ENCODE measurements around the gene UQCC5.

Gene UQCC5

DNA sequence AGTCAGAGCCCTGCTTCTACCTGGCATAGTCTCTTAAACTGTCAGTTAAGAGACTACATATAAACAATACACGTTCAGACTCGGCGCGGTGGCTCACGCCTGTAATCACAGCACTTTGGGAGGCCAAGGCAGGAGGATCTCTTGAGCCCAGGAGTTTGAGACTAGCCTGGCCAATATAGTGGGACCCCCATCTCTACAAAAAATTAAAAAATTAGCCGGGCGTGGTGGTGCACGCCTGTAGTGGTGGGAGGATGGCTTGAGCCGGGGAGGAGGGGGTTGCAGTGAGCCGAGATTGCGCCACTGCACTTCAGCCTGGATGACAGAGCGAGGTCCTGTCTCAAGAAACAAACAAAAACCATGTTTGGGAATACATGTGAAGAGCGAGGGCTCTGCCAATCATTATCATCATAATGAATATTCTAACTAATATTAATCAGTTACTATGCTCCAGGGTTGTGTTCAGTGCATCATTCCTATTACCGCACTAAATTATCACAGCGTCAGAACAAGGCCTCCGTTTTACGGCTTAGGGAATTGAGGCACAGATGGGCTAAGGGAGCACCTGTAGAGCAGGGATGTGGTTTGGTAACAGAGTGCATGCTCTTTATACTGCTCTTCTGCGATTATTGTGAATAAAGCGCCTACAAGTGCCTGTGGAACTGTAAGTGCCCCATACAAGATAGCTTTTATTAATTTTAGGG is 844 bp upstream of the UQCC5 start:
- no peak for DNase-seq

DNA sequence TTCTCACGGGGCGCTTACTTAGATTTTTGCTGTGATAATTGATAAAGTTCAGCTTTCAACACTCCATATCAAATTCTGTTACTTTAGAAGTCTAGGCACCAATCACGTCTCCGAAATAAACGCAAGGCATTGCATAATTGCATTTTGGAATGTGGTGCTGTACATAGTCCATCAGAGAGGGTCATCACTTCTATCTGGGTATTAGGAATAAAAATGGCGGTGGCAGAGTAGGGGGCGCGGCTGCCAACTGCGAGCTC is 365 bp upstream of the UQCC5 start:
- DNase-seq: no peak

DNA sequence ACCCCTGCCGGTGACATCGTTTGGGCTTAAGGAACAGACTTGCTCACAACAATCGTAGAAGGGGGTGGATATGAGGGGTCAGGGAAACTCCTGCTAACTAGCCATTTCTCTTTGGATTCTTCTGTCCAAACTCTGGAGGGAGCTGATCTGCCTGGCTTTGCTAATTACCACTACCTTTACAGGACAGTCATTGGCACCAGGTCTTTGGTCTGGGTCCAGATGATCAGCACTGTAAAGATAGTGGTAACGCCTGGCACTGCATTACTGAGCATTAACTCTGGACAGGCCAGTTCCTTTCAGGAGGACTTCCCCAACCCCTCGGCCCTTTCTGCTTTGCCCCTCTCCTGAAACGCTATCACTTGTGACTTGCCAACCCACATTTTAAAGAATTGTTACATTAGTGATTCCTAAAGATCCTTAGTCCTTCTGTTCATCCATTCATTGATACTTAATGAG is 788 bp downstream of the UQCC5 start:
- DNase-seq: no peak

DNA sequence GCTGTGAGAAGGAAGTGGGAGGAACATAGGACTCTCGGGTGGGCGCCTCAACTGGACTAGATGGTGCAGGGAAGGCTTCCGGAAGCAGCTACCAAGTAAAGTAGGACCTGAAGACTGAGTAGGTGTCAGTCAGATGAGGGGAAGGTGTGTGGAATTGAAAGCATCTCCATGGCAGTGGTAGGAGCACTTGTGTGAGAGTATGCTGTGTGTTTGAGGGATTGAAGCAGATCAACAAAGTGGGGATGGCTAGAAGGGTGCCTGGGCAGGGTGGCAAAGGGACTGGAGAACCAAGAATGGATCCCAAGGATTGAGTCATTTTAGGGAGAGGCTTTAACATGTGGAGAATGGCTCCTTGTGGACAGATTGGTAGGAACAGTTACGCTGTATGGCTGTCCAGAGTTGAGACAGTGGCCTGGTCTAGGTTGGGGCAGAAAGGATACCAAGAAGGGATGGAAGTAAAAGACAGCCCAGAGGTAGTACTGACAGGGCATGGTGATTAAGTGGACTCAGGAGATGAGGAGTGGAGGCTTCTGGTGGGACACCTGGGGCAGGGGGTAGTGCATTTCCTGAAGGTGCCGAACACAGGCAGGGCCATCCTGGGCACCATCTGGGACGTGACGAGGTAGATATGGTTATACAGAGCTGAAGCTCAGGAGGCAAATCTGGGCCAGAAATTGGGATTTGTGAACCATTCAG is 1.5 kb downstream of the UQCC5 start:
- no peak for DNase-seq

DNA sequence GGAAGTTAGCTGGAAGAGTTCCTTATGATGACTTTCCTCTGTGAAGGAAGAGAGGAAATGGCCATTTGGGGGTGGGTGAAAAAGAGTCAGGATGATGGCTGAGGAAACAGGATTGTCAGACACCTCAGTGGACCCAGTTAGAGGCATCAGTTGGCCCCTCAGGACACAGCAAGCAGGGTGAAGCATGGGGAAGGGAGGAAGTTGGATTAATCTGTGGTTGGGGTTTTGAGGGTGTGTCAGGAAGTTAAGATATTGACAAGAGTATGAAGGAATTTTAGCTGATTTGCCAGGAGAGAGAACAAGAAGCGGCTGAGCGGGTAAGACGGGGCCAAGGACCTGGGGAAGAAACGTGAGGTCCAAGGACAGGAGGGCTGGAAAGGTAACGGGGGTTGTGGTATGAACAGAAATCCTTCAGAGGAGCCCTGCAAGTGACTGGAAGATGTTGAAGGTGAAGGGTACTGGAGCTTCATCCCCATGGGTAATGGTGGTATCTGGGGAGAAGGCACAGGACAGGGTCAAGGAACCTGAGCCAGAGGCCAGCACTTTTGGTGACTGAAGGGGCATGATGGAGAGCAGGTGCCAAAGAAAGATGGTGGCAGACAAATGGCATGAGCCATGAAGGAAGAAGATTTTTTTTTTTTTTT is 2.7 kb downstream of the UQCC5 start:
- DNase-seq: no peak

DNA sequence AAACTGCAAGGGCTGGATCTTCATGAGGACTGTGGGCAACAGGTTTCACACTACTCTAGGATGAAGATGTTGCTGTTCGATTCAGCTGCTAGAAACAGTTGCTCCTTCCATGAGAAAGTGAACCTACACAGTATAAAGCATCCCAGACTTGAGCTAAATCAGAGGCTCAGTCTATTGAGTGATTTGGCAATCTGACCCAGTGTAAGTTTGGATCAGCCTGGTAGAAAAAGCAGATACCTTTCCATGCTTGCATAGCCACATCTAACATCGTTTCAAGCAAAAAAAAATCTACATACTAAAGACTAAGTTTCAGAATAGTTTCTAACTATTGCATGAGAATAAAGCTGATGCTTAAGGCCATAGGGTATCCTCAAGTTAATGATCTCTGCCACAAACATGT is 4.6 kb downstream of the UQCC5 start:
- no peak for DNase-seq

DNA sequence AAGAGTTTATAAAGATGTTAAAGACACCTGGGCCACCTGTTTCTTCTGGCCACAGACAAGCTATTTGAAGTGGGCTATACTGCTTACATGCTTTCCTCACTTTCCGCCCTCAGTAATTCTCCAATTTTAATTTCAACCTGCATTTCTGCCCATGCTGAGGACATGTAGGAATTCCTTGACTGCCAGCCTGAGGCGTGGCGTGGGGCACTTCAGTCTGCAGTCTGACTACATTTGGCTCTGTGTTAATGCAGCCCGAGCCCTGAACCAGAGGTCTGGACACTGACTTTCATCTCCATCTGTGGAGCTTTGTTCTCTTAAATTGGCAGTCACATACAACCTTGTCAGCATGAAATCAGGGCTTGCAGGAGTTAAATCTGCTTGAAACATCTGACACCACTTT is 8.5 kb downstream of the UQCC5 start:
- no peak for DNase-seq

DNA sequence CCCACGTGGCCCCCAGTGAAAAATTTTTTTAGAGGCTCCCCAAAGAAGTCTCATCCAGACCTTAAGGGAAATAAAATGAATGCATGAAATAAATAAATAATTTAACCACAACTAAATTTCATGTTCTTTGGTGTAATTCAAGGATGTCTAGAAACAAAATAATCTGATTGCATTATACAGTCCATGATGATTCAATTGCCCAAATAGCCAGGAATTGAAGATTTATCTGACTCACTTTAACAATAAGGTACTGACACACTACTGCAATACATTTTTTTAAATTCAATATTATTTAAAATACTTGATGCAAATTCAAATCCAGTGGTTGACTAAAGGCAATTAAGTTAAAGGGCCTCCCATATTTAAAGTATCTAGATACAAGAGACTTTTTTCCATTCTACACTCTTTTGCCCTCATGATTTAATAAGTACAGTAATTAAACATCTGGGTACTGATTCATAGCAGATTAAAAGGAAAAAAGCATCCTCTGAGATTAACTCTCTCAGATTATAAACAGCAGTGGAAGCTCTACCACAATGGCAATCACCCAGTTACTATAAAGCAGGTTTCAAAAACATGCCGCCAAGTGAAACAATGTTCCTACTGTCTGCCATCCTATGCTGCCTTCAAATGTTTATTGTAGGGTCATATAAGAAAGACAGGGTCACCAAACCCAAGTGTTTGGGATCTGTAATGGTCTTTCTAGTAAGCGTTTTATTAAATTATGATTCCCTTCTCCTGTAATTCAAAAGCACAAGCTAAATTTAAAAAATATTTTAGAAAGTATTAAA is 9.9 kb downstream of the UQCC5 start:
- no peak for DNase-seq

DNA sequence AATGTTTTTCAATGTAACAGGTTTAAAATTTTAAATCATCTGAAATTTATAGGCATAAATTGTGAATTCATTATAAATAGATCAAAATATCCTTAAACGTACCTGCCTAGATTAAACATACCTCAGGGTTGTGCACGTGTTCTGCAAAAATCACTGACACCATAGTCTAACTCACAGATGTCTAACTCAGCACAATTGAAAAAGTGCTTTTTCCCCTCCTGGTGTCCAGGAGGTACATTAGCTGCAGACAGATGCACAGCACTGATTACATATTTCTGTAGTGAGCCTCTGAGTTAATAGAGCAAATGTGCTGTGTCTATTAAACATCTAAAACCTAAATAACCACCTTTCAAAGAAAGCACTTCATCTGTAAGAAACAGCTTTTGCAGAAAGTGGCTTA is 10.7 kb downstream of the UQCC5 start:
- no peak for DNase-seq

DNA sequence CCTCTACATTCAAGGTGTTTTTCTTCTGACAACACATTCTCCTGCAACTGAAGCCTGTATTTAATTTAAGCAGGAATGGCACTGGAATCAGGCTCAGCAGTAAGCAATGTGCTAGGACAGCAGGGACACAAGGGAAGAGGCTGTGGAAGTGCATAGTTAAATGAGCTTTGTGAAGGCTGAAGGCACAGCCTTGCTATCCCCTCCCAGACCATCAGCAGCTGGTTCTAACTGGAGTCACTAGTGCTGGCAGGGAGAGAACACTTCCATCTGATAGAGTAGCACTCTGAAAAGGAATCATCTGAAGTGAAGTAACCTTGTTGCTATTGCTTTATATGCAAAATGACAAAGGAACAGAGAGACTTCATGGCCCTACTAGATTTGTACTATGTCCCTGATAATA is 14.7 kb downstream of the UQCC5 start:
- DNase-seq: no peak

DNA sequence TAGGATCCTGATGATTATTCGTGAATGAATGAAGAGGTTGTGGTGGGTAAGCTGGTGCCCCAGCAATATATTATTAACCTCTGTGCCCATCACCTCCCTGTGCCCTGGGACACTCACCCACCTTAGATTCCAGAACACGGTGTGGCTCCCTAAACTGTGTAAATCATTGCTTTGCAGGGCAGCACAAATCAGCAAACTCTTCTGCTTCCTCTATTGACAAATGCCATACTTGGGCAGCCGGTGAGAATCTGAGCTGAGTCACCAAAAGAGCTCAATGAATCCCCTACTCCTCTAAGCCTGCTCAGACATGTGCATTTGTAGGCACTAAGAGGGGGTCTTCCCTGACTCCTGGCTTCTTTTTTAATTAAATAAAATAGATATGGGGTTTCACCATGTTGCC is 15.7 kb downstream of the UQCC5 start:
- no peak for DNase-seq

DNA sequence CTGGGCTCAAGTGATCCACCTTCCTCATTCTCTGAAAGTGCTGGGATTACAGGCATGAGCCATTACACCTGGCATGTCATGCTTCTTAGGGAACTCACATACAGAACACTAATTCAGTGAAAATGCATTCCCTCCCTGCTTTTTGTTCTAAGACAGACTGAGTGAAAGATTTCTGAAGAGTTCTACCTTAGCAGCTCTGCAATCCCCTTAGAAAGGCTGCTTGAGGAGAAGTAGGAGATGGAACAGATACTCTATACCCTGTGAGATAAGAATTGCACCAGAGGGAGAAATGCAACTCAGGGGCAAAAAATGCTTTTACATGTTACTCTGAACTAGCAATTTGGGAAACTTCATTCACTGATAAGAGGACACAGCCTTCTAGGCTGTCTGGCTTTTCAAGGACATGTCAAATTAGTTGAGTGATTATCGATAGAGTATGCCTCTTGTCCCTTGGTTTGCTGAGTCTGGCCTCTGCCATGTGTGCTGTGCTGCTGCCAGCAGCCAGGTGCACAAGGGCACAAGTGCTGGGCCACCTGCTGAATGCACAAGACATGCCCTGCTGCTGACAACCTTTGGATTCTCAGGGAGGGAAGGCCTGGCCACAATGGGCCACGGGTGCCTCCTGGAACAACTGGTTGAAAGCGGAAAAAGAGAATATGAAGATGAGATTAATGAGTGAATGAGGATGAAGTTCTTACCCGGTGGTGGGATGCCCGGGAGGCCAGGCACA is 17.8 kb downstream of the UQCC5 start:
- DNase-seq: no peak

DNA sequence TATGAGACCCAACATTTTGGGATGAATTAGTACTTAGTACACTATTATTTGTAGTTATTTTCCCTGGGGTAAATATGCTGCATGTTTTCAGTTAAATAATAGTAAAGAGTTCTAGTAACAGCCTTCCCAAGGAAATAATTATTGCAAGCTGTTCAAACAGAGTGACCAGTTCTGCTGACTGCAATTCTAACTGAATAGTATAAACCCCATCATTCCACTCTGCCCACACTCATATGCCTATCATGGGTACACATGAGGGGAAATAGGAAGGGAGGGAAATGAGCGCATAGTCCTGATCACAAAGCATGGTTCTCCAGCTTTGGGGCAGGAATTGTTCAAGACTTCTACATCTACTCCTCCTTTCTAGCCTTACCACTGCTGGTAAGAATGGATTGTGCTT is 18.7 kb downstream of the UQCC5 start:
- no peak for DNase-seq

DNA sequence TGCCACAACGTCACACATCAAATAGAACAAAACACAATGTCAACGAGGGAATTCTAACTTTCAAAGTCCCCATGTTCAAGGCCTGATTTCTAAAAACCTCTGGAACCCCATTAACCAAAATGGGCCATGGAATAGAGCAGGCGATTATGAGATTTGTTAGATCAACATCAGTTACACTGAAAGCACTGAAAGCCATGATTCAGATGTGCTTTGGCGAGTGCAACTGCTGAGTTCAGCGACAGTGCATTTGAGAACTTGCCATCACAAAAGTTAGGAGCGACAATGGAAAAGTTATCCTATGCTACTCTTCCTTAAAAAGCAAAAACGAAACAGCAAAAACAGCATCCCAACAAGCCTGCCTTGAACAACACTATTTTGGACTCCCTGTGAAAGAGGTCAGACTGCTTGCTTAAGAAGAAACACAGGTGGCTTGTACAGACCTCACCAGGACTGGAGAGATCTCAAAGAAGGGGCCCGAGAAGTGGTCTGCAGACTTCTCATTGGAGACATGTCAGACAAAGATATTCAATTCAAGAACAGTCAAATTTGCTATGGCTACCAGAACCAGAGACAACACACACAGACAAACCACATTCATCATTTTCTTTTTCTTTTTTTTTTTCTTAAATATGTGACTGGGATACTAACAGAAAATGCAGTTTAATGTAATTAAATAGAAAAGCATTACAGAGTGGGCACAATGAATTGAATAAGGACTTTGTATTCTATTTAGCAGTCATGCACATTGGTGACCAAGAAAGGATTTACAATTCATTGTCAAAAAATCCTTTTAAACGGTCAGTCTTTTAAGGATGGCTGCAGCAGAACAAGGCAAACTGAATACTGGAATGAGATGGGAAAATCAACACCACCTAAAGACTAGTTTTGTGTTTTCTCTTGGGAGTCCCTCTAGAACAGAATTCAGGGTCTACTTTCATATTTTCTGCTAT is 20.9 kb downstream of the UQCC5 start:
- DNase-seq: no peak

DNA sequence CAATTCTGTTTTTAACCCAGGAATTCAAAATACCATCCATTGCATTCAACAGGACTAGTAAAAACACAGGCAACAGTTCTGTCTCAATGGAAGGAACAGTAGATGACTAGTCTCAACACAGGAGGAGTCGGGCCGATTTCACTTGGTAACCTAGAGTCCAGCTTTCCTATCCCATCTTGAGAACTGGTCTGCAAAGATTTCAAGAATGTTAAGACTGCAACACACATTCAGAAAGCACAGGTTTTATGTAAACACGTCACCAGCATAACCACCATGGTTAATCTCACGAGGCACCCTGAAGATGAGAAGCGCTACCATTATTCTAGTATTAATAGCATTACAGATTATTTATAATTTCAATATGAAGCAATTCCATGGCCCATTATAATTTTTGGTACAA is 22.0 kb downstream of the UQCC5 start:
- DNase-seq: no peak

DNA sequence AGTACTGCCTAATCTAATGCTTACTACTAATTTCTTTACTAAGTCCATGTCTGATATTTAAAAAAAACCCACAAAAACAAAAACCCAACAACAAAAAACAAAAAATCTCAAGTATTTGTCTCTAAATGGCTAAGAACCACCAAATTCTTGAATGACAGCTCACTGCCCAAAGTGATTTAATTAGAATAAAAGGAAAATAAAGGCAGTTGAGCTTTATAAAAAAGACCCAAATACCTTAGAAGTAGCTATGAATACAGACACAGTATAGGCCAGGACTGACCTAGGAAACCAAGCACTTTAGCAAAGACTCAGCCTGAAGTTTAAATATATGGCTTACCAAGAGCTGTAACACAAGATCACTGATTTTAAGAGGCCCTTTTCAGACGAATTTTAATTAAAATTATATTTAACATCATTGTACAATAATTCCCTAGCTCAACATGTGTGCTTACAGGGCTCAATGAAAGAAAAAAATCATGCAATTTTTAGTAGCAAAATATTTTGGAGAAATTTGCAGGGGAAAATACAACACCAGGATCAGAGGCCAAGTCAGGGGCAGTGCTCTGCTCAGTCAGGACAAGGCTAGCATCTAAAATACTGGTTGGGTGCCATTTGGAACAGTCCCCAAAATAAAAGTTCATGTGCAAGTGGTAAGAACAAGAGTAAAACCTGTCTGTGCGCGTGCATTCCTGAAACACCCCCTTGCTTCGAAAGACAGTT is 24.8 kb downstream of the UQCC5 start:
- no peak for DNase-seq

DNA sequence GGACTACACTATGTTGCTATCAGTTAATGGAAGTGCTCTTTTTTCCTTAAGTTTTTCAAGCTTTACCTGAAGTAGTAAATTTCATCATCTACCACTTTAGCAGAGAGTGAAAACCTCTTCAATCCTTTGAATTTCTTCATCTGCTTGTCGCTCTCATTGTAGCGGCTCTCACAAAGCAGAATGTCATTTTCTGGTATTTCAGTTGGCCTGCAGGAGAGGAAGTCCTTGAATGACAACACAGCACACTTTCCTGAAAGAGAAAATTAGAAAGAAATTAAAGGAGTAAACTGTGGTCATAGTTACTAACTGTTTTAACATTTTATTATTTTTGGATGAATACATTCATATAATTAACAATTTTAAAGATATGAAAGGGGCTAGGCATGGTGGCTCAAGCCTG is 27.6 kb downstream of the UQCC5 start:
- DNase-seq: no peak

DNA sequence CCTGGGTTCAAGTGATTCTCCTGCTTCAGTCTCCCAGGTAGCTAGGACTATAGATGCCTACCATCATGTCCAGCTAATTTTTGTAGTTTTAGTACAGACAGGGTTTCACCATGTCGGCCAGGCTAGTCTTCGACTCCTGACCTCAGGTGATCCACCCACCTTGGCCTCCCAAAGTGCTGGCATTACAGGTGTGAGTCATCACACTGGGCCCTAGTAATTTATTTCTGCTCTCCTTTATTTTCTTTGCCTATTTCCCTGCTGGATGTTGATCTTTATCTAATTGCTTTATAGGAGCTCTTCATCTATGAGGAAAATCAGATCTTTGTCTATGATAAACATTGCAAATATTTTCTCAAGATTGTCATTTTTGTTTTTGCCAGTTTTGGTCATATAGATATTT is 31.7 kb downstream of the UQCC5 start:
- no peak for DNase-seq

DNA sequence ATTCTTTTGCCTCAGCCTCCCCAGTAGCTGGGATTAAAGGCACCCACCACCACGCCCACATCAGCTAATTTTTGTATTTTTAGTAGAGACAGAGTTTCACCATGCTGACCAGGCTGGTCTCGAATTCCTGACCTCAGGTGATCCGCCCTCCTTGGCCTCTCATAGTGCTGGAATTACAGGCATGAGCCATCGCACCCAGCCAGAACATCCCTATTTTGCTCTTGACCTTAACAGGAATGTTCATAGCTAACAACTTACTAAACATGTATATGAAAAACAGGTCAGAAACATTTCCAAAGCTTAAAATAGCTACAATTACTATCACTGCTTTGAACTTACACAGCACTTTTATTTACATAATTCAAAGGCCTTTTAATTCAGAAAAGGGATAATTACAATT is 33.7 kb downstream of the UQCC5 start:
- no peak for DNase-seq

DNA sequence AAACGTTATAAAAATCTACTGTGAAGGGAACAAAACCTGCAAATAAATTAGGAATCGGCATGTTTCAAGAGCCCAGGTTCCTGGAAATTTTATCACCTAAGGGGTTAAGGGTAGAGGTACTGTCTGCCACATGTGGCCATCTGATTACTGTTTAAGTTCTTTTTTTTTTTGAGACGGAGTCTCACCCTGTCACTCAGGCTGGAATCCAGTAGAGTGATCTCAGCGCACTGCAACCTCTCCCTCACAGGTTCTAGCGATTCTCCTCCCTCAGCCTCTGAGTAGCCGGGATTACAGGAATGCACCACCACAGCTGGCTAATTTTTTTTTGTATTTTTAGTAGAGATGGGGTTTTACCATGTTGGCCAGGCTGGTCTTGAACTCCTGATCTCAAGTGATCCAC is 35.8 kb downstream of the UQCC5 start:
- no peak for DNase-seq

Measured in DMS 273 treated with DMSO at 0.1 percent for 48 hours (cell line).